HG02852 (cell line): ENCODE results near the gene S100A12.

ENCODE experiments used
- ATAC-seq: cut with Tn5 transposase; IDR thresholded peaks from one replicate; pipeline ENCODE4 v1.9.1; 2021; ENCODE audit warnings: mild to moderate bottlenecking, moderate library complexity; ENCODE audit not compliant: unreplicated experiment

S100A12 gene

GRCh38 chr1:153397051-153397923, 21.9 kb upstream of the S100A12 start:
- ATAC-seq = no peak

- no peak for ATAC-seq
Measured at GRCh38 chr1:153396461-153396860, 21.0 kb upstream of the S100A12 start.

- ATAC-seq = no peak
Measured at GRCh38 chr1:153395776-153396175, 20.4 kb upstream of the S100A12 start.

GRCh38 chr1:153395136-153395685, 19.8 kb upstream of the S100A12 start:
- ATAC-seq = no peak

- no peak for ATAC-seq
Measured at GRCh38 chr1:153394391-153394790, 19.0 kb upstream of the S100A12 start.

GRCh38 chr1:153393926-153394325, 18.5 kb upstream of the S100A12 start:
- ATAC-seq = no peak

- ATAC-seq = no peak
Measured at GRCh38 chr1:153392822-153393221, 17.4 kb upstream of the S100A12 start.

GRCh38 chr1:153392258-153392657, 16.8 kb upstream of the S100A12 start:
- ATAC-seq = no peak

- no peak for ATAC-seq
Measured at GRCh38 chr1:153390938-153391710, 15.7 kb upstream of the S100A12 start, which contains the start of gene S100A8. Gene S100A8, minus strand, starts transcription at chr1:153391073. Its CDS starts 538 bp downstream, at chr1:153390535.

- no peak for ATAC-seq
Measured at GRCh38 chr1:153389973-153390879, 14.8 kb upstream of the S100A12 start.

- ATAC-seq = no peak
Measured at GRCh38 chr1:153389401-153389800, 14.0 kb upstream of the S100A12 start.

- no peak for ATAC-seq
Measured at GRCh38 chr1:153387785-153388184, 12.4 kb upstream of the S100A12 start.

- ATAC-seq = no peak
Measured at GRCh38 chr1:153387001-153387400, 11.6 kb upstream of the S100A12 start.

- no peak for ATAC-seq
Measured at GRCh38 chr1:153386500-153386901, 11.1 kb upstream of the S100A12 start.

- no peak for ATAC-seq
Measured at GRCh38 chr1:153384958-153385580, 9.6 kb upstream of the S100A12 start.

- ATAC-seq = no peak
Measured at GRCh38 chr1:153380711-153381110, 5.3 kb upstream of the S100A12 start.

- no peak for ATAC-seq
Measured at GRCh38 chr1:153379591-153379990, 4.2 kb upstream of the S100A12 start.

GRCh38 chr1:153374071-153374470, 1.4 kb downstream of the S100A12 start:
- no peak for ATAC-seq

GRCh38 chr1:153372571-153372970, 2.9 kb downstream of the S100A12 start:
- no peak for ATAC-seq

GRCh38 chr1:153371231-153371630, 4.2 kb downstream of the S100A12 start:
- ATAC-seq = no peak
